Endothelial cell (in vitro differentiated cells): ENCODE data around the gene ARHGAP26. TPM values are rescaled to one million over a fixed set of nuclear protein-coding genes. Genes with fewer than 3 reads are reported as not detected.

Source experiments
- DNase-seq: peaks from one replicate; pipeline ENCODE4 v3.0.0; 2021; ENCODE audit warnings: low spot score
- H3K27ac Mint-ChIP-seq: one replicate; pipeline ENCODE4 v1.8.0; 2021; ENCODE audit warnings: mixed read lengths, inconsistent platforms; ENCODE audit not compliant: unreplicated experiment
- H3K27me3 Mint-ChIP-seq: one replicate; pipeline ENCODE4 v1.8.0; 2021; ENCODE audit warnings: mild to moderate bottlenecking, moderate library complexity, mixed read lengths, inconsistent platforms; ENCODE audit not compliant: unreplicated experiment
- H3K36me3 Mint-ChIP-seq: one replicate; pipeline ENCODE4 v1.8.0; 2021; ENCODE audit warnings: mild to moderate bottlenecking, low read depth, mixed read lengths, inconsistent platforms; ENCODE audit not compliant: unreplicated experiment
- H3K4me1 Mint-ChIP-seq: one replicate; pipeline ENCODE4 v1.8.0; 2021; ENCODE audit warnings: mild to moderate bottlenecking, mixed read lengths, inconsistent platforms; ENCODE audit not compliant: unreplicated experiment
- H3K4me3 Mint-ChIP-seq: one replicate; pipeline ENCODE4 v1.8.0; 2021; ENCODE audit warnings: mild to moderate bottlenecking, mixed read lengths, inconsistent platforms; ENCODE audit not compliant: unreplicated experiment
- H3K9me3 Mint-ChIP-seq: one replicate; pipeline ENCODE4 v1.8.0; 2021; ENCODE audit warnings: mixed read lengths, inconsistent platforms; ENCODE audit not compliant: unreplicated experiment
- CTCF ChIP-seq: fragments of 200-600 bp; sonication (generic); IDR thresholded peaks from one replicate; pipeline ENCODE4 v1.5.0; 2021; ENCODE audit warnings: antibody characterized with exemption; ENCODE audit not compliant: unreplicated experiment
- total RNA-seq: library from RNA; stranded (reverse); fragmentation: NEBNext Ultra II Directional; extraction: Animal tissue kit (Norgen Biotek cat#: 25700); gene quantifications from one replicate; pipeline ENCODE4 v1.2.1, GENCODE V29; 2021; ENCODE audit not compliant: unreplicated experiment

ARHGAP26 gene
- total RNA-seq, 1 donor from 2014 or later: 81.5 TPM

- Mint-ChIP-seq H3K27me3 (peaks cover 6% of the 10 kb centered on the region), H3K36me3 (peaks cover 16% of the 10 kb centered on the region), H3K4me3 (no peak overlapping the region), H3K4me1 (peaks cover 11% of the 10 kb centered on the region), H3K9me3 (no peaks in the 10 kb centered on the region), H3K27ac (no peak overlapping the region)
- DNase-seq: no peak
- no peak for TF ChIP-seq CTCF
These were observed 200.4 kb downstream of the ARHGAP26 start for GRCh38 chr5:142970440-142971030.

- H3K27ac Mint-ChIP-seq: no peak overlapping the region
- H3K4me1 Mint-ChIP-seq: peaks cover 11% of the 10 kb centered on the region
- DNase-seq: no peak
- no peak for TF ChIP-seq CTCF
- H3K4me3 Mint-ChIP-seq: no peak overlapping the region
- H3K9me3 Mint-ChIP-seq: no peaks in the 10 kb centered on the region
- peaks cover 6% of the 10 kb centered on the region for H3K27me3 Mint-ChIP-seq
- H3K36me3 Mint-ChIP-seq: peaks cover 16% of the 10 kb centered on the region
These were observed 201.3 kb downstream of the ARHGAP26 start for GRCh38 chr5:142971303-142972013.

GRCh38 chr5:142972064-142972570 lies 201.9 kb downstream of the ARHGAP26 start:
- H3K27ac Mint-ChIP-seq: no peak overlapping the region

GRCh38 chr5:142973932-142974331 lies 203.8 kb downstream of the ARHGAP26 start:
- Mint-ChIP-seq H3K27ac (no peak overlapping the region), H3K36me3 (peaks cover 12% of the 10 kb centered on the region), H3K4me3 (no peak overlapping the region), H3K9me3 (no peaks in the 10 kb centered on the region), H3K4me1 (peaks cover 20% of the 10 kb centered on the region), H3K27me3 (peaks cover 11% of the 10 kb centered on the region)
- TF ChIP-seq CTCF: no peak
- no peak for DNase-seq

More at GRCh38 chr5:142972064-142972570, 201.9 kb downstream of the ARHGAP26 start:
- Mint-ChIP-seq H3K4me1 (peaks cover 11% of the 10 kb centered on the region), H3K27me3 (peaks cover 6% of the 10 kb centered on the region), H3K9me3 (no peaks in the 10 kb centered on the region), H3K4me3 (no peak overlapping the region), H3K36me3 (peaks cover 16% of the 10 kb centered on the region)
- TF ChIP-seq CTCF: no peak
- no peak for DNase-seq

GRCh38 chr5:142974409-142974808 lies 204.2 kb downstream of the ARHGAP26 start:
- peaks cover 9% of the 10 kb centered on the region for H3K27me3 Mint-ChIP-seq
- H3K27ac Mint-ChIP-seq: no peak overlapping the region
- H3K4me1 Mint-ChIP-seq: peaks cover 22% of the 10 kb centered on the region
- H3K9me3 Mint-ChIP-seq: no peaks in the 10 kb centered on the region
- H3K36me3 Mint-ChIP-seq: peaks cover 9% of the 10 kb centered on the region
- TF ChIP-seq CTCF: no peak
- no peak overlapping the region for H3K4me3 Mint-ChIP-seq
- DNase-seq: no peak
